Hepatic stellate cell (primary cell): ENCODE measurements around the gene PSD2.

Experiments used
- DNase-seq: peaks from one replicate; pipeline ENCODE4 v3.0.0; 2011; ENCODE audit warnings: low spot score

The PSD2 gene

DNA sequence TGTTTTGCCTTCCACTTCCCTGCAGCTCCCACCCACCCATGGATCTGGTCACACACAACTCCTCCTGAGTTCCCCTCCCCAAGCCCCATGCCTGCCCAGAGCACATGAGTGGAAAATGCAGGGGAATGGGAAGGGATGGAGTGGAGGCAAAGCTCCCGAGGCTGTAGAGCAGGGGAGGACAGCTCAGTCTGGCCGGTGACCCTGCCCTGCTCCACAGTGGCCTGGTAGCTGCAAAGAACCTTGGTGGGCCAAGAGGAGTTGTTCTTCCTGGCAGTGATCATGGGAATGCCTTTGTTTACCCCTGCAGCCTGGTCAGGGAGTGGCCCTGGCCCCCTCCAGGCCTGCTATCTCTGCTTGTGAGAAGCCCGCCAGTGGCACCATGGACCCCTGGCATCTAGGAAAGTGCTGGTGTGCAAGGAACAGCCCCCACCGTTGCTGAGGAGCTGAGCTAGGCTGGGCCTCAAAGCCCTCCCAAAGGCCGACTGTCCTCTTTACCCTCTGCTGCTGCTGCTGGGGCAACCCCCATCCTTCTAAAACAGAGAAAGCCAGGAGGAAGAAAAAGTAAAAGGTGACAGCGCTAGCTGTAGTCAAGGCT, 60.4 kb downstream of the PSD2 start:
- DNase-seq = no peak

DNA sequence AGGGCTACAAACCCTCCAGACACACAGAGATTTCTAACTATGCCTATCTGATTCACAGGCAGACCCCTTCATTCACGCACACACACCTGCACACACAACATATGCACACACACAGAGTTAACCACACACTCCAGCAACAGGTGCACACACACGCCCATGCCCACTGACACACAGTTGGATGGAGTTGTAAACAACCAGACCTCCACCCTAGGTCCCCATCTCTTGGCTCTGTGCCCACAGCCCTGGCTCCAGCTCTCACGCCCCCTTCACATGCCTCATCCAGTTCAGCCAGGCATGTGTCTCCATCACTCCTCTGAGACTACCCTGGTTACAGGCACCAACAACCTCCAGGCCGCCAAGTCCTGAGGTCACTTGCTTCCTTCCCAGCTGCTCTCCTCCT, 61.1 kb downstream of the PSD2 start:
- DNase-seq = no peak

DNA sequence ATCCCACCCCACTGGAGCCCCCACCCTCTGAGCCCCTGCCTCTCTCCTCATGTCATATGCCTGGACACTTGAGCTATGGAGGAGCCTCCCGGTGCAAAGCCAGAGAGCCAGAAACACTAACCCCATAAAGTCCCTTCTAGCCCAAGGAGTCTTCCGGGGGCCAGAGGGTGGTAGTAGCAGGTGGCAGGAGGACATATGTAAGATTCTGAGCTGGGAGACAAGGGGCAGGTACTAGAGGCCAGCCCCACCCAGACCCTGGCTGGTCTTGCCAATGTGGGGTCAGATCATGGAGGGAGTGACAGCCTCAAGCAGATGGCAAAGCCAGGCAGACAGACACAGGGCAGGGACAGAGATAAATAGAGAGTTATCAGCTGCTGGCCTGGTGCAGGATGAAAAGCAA, 63.4 kb downstream of the PSD2 start:
- no peak for DNase-seq

DNA sequence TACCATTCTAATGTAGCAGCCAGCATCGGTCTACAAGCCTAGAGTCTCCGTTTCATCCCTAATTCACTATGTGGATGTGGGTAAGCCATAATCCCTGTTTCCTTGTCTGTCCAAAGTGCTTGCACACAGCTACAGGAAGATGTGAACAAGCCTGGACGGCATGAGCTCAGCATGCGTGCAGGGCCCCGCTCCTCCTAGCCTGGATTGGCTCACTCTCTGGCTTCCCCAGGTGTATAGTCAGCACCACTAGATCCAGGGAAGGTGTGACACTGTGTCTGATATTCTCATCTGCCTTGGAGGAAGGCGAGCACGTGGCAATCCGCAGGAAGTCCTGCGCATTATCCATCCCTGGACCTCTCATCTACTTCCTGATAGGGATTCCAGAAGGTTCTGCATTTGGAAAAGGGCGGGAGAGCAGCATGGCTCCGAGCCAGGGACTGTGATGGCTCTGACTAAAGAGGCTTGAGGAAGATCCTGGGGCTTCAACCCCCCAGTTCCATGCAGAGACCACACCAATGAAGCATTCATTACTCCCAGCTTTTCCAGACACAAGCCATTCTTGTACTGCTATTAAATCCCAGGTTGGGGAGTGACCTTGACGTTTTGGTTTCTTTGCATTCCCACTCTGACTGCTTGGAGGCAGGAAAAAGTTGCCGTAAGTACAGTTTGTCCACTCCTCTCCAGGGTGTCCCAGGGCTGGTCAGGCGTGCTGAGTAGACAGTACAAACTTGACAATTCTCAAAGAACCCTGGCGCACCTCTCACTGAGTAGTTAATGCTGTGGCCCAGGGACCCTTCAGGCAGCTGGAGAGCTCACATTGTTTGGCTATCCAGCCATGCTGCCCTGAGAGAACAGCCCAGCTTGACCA, 65.6 kb downstream of the PSD2 start:
- DNase-seq = no peak

DNA sequence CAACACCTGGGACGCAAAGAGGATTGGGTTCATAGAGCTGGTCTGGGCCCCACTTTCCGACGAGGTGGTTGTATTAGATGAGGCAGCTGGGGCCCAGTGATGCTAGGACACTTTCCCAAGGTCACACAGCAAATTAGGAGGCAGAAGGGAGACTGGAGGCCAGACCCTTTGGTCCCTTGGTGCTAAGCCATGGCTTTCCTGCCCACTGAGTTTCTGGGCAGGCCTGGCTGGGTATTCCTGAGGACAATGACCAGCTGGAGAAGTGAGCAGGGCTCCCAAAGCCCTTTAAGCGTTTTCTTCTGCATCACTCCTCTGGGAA, 66.2 kb downstream of the PSD2 start:
- no peak for DNase-seq

DNA sequence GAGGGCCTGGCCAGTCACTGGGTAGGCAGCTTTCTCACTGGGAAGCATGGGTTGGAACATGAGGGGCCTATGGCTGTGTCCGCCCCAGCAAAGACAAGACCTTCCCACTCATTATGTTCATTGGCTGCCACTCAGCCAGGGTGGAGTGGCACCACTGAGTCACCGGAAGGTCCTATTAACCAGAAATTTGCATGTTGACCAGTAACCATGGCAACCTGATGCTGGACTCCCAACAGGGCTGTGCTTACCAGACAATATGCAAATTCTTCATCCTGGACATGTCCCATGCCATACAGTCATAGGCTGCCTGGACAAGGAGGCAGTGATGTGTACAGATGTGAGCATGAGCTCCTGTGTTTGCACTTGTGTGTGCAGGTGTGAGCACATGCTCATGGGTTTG, 66.7 kb downstream of the PSD2 start:
- peak; percentile 50 for DNase-seq

DNA sequence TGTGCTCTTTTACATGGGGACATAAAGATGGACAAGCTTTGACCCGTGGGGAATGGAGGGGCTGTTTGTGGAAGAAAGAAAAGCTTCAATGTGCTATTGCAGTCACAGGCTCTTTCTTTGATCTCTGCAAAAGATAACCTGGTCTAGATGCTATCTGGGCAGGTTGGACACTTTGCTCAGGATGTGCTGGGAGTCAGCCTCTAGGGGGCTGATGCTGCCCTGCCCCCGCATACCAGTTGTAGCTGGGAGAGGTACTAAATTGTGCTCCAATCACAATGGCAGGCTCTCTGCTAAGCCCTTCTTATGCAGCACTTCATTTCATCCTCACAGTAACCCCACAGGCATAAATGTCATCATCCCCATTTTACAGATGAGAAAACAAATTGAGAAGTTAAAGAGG, 67.2 kb downstream of the PSD2 start:
- DNase-seq = no peak

DNA sequence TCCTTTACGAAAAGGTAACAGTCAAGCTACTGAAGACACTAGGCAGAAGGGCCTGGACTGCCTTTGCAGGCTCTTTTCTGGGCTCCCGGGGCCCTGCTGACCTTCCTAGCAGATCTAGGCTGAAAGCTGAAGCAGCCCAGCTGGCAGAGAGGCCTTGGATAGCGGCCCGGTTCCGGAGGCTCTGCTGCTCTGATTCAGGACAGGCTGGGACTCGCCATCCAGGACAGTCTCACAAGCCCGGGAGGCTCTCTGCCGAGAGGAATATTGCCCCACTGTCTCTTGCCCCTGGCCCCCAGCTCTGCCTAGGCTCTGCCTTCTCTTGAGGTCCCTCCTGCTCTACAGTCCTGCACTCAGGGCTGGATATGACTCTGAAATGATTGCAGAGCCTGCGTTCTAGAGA, 67.8 kb downstream of the PSD2 start:
- DNase-seq = peak; percentile 28

DNA sequence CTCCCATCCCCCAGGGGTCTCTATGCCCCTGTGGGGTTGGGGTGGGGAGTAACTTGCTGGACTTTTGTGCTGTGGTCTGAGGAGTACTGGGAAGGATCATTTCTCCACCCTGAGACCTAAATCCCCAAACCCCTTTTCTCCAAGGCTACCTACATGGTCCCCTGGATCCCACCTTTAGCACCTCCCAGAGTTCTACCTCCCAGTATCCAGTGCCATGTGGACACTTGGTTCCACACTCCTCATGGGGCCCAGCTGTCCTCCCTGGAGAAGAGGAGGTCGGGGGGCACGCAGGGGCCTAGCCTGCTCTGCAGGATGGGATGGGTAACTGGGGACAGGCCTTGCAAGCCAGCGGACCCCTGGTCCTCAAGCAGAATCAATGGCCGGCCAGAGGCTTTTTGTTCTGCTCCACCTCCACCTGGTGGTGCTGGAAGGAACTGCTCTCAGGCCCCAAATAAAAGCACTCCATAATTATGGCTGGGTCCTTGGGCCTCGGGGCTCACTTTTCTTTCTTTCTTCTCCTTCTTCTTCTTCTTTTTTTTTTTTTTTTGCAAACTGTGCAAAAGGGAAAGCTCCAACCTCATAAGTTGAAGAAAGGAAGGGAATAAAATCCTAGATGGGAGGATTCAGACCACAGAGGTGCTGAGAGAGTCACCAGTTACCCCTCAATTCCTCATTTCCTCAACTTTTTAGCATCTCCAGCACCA, 68.4 kb downstream of the PSD2 start:
- DNase-seq = peak; percentile 79

DNA sequence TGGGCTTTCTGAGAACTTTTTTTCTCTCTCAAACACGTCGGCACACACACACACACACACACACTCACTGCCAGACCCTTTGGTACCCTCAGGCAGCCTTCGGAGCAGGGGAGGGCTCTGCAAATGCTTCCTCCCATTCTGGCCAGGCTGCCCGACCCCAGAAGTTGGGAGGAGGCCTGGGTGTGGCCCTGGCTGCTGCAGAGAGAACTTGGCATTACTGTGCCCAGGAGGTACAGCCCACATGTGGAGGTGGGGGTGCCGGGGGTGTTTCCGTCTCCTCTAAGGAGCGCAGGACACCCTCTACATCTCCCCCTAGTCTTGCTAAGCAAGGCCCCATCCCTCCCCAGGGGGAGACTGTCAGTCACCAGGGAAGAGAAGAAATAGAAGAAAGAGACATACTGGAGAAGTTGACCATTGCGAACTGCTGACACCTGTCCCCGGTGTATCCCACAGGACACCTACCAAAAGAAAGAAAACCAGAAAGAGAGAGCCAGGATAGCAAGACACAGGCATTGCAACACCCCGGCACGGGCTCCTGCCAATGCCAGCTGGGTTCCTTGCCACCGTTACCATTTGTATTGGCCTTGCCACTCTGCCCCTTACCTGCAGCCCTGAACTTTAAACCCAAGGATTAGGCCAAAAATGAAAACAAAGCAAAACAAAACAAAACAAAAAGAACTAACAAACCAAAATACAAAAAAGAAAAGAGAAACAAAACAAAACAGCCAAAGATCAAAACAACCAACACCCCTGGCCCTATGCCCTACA, 69.3 kb downstream of the PSD2 start:
- no peak for DNase-seq

DNA sequence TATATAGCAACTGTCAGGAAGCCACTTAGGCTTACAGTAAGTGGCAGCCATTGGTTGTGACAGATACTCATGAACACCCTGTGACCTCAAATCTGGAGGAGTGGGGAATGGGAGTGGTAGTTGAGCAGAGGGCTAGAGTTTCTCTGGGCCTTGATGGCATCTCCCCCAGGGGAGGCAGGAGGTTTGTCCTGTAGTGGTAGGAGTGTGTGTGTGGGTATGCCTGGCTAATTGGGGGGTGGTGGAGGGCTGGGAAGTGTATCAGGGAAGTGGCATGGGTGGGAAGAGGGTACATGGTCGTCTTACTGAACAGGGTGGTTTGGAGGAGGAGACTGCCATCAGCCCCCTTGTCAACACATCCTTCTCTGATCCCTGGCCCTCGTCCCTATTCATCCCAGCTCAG, 71.5 kb downstream of the PSD2 start:
- DNase-seq = no peak

DNA sequence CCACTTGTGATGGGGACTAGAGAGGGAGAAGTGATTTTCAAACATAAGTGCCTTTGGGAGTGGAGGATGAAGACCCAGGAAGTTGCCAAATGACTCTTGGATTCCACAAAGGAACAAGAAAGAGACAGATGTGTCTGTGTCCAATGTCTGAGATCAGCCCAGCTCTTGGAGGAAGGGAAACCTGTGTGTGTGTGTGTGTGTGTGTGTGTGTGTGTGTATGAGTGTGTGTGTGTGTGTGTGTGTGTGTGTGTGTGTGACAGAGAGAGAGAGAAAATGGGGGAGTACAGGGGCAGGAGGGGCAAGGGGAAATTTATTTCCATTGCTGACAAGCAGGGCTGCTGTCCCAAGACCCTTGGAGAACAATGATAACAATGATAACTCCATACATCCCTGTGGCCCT, 72.0 kb downstream of the PSD2 start:
- no peak for DNase-seq

DNA sequence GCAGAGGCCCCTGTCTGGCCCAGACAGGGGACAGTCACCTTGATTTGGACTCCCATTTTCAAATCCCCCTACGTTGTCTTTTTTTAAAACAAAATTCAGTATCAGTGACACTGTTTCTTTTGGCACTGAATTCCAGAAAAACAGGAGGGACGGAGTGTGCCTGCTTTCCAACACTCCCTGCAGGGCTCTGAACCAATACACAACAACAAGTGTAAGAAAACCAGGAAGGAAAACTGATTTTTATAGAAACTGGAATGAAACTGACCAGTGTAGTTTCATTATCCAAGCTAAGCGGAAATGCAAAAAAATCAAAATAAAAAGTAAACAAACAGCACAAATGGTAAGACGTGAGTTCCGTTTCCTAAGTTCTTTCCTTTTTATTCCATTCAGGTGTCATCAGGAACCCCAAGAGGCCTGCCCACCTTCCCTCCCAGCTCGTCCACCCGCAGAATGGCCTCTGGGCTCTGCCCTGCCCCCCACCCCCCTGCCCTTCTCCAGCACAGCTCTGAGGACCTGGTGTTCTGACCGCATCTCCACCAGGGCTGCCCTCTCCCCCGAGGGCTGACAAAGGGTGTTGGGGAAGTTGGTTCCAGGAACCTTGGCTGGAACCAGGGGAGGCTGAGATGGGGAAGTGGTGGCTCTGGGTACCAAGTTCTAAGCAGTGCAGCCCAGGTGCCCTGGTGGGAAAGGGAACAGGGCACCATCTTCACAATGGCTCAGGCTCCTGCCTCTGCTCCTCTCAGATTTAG, 73.6 kb downstream of the PSD2 start:
- DNase-seq = no peak

DNA sequence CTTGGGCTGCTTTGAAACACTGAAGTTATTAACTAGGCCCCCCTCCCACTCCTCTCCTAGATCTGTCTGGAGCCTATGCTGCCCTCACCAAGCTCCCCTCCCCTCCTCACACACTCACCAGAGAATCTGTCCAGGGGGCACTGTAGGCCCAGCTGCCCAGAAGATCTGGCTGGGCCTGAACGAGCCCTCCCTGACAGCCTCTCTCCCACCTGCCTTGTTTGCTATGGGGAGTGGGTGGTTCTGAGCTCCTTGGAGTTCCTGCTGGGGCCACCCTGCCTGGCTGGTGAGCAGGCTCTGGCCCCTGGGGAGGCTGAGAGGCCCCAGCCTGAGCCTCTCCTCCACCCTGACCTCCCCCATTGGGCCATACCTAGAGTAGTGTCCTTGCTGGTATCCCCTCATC, 75.1 kb downstream of the PSD2 start:
- no peak for DNase-seq

DNA sequence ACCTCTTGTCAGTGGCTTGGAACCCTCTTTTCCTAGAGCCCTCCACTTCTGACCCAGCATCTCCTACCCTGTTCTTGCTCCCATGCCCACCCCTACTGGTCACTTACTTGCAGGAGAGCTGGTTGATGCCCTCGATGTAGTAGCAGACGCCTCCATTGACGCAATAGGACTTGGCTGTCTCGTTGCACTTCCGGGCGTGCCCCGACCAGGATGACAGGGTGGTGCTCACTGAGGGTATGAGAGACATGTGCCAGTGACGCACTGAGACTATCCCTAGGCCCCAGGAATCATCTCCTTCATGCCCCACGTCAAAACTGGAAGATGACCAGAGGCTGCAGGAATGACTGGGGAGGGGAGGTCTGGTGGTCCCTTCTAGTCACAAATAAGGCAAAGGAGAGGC, 76.0 kb downstream of the PSD2 start:
- no peak for DNase-seq

DNA sequence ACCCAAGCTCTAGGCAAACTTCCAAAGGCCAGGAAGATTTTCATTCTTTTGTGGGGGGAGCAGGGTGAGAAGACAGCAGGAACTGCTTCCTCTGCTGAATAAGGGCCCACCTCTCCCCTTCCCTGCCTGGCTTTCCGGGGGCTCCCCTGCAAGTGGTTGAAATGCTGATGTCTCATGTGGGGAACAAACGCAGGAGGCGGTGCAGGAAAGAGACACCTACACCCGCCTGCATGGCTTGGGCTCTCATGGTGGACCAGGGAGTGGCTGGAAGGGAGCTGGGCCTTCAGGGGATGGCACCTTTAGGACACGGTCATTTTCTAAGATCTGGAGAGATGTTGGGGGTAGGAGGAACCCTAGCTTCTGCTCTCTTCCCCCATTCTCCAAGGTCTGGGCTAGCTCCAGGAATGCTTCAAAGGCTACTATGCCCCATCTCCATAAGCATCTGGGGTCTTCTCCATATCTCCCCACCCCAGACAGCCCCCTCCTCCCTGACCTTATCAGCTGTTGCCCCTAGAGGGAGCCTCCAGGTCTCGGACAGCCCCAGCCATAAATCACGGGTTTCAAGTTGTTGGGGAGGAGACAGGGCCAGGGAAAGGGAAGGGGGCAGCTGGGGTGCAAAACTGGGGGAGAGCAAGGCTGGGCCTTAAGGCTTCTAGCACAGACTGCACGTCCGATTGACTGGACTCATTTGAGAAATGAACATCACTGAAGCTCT, 76.6 kb downstream of the PSD2 start:
- no peak for DNase-seq

DNA sequence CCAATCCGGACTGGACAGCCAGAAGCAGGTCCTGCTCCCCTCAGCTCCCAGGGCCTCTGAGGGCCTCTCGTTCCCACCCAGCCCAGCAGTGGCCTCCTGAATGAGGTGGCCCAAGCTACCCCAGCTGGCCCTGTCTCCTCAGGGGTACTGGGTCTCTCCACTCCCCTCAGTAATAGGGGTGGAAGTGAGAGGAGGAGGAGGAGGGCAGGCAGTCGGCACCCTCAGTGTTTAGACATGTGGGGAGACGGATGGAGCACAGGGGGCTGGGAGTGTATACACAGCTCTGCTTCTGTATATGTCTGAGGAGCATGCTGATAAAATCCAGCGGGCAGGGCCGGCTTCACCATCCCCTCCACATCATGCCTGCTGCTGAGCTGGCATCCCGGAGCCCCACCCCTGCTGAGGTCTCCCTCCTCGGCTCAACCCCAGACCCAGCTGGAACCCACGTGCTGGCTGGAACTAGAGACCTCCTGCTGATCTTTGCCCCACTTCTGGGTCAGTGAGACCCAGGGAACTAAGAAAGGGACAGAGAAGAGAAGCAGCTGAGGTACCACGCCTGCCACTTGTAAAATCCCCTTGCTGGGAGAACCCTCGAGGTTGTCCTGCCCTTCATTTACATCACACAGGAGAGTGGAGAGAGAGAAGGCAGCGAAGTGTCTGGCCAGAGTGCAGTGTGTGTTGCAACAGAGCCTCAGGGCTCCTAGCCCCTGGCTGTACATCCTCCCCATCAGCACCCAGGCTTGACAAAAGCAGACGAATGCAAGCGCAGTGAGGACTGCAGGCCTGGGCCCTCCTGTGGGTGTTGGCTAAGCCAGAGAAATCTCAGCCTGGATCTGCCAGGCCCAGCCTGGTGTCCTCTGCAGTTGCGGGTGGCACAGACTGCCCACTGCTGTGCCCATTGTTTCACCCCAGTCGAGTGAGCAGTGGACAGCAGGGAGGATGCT, 77.5 kb downstream of the PSD2 start:
- DNase-seq = no peak

DNA sequence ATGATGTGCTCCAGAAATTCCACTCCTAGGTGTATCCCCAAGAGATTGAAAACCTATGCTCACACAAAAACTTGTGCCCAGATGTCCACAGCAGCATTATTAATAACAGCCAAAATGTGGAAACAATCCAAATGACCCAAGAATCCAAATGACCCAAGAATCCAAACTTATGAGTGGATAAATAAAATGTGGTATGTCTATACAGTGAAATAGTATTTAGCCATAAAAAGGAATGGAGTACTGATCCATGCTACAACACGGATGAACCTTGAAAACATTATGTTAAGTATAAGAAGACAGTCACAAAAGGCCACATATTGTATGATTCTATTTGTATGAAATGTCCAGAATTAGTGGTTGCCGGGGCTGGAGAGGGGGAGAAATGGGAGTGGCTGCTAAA, 80.3 kb downstream of the PSD2 start:
- no peak for DNase-seq

DNA sequence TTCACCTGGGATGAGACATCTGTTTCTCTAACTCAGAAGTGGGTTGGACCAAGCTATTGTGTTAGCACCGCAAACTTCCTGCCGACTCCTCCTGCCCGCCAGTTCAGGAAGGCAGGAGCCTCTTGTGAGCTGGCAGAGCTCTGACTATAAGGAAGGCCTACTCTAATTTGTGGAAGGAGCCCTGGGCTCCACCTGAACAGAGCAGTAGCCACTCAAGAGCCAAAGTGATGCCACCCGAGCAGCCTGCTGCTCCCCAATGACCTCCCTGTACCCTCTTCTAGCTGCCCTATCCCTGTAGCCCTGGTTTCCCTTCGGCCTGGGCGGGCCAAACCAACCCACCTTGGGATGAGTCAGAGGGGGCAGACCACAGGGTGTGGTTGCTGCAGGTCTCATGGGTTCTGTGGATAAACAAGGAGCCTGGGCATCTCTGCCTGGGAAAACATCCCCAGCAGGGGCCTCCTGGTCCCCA, 81.6 kb downstream of the PSD2 start:
- no peak for DNase-seq

DNA sequence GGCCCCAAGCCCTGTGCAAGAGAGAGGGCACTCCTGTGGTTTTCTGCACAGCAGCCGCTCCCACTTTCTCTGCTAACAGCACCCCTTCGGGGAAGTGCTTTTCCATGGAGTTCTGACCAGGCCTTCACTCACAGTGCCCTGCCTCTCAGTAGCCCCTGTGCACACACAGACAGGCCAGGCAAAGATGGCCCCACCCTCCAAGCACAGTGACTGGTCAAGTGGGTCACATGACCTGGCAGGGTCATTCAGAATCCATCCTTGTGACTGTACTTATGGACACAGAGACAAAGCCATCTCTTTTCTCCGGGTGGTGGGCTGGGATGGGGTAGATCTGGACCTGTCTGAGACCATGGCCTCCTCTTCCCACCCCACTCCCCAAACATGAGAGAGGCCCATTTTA, 82.5 kb downstream of the PSD2 start:
- DNase-seq = no peak
